ENCODE data around the gene CEP68. TPM values are rescaled to one million over a fixed set of nuclear protein-coding genes. Genes with fewer than 3 reads are reported as not detected.

CEP68 gene
- total RNA-seq, 1 experiment from 2014 or later, result 25.8 TPM

- Histone ChIP-seq H3K9me3 (ENCODE audit: low read length) (no peaks in the 10 kb centered on the region), H3K9ac (ENCODE audit: low read length) (no peak overlapping the region), H3K79me2 (ENCODE audit: low read length) (peaks cover 2% of the 10 kb centered on the region; the same call in 1 of the 2 replicates), H3K9me2 (replicated peaks; ENCODE audit: insufficient read depth, low read length) (no peaks in the 10 kb centered on the region), H3K4me1 (ENCODE audit: low read length) (peaks cover 14% of the 10 kb centered on the region), H2AFZ (ENCODE audit: low read length) (no peak overlapping the region), H3K4me3 (ENCODE audit: low read length) (no peak overlapping the region), H3K27me3 (ENCODE audit: low read length) (no peaks in the 10 kb centered on the region), H4K20me1 (ENCODE audit: insufficient read depth, low read depth, low read length) (no peaks in the 10 kb centered on the region), H3K4me2 (ENCODE audit: low read depth, low read length, poor library complexity, severe bottlenecking) (no peak overlapping the region), H3K36me3 (ENCODE audit: insufficient read depth, low read length) (peaks cover 64% of the 10 kb centered on the region), H3K27ac (ENCODE audit: low read length) (no peak overlapping the region)
- no peak for DNase-seq
Observed at GRCh38 chr2:65075176-65075575, 19.0 kb downstream of the CEP68 start.

GRCh38 chr2:65075605-65076344 lies 19.6 kb downstream of the CEP68 start:
- peaks cover 61% of the 10 kb centered on the region for H3K36me3 ChIP-seq (ENCODE audit: insufficient read depth, low read length)
- no peaks in the 10 kb centered on the region for H3K27me3 ChIP-seq (ENCODE audit: low read length)
- no peaks in the 10 kb centered on the region for H3K9me3 ChIP-seq (ENCODE audit: low read length)
- no peaks in the 10 kb centered on the region for H3K79me2 ChIP-seq (ENCODE audit: low read length)
- no peak overlapping the region for H3K4me3 ChIP-seq (ENCODE audit: low read length)
- DNase-seq, result no peak
- H4K20me1 ChIP-seq (ENCODE audit: insufficient read depth, low read depth, low read length), result no peaks in the 10 kb centered on the region
- no peak overlapping the region for H3K9ac ChIP-seq (ENCODE audit: low read length)
- H3K9me2 ChIP-seq (replicated peaks; ENCODE audit: insufficient read depth, low read length), result no peaks in the 10 kb centered on the region
- no peak overlapping the region for H3K4me2 ChIP-seq (ENCODE audit: low read depth, low read length, poor library complexity, severe bottlenecking)
- H2AFZ ChIP-seq (ENCODE audit: low read length), result no peak overlapping the region
- H3K27ac ChIP-seq (ENCODE audit: low read length), result no peak overlapping the region
- peaks cover 11% of the 10 kb centered on the region for H3K4me1 ChIP-seq (ENCODE audit: low read length)

GRCh38 chr2:65076345-65076710 lies 20.1 kb downstream of the CEP68 start:
- peaks cover 11% of the 10 kb centered on the region for H3K4me1 ChIP-seq (ENCODE audit: low read length)
- H4K20me1 ChIP-seq (ENCODE audit: insufficient read depth, low read depth, low read length), result no peaks in the 10 kb centered on the region
- no peak for DNase-seq
- no peak overlapping the region for H3K4me2 ChIP-seq (ENCODE audit: low read depth, low read length, poor library complexity, severe bottlenecking)
- no peak overlapping the region for H3K4me3 ChIP-seq (ENCODE audit: low read length)
- H3K9ac ChIP-seq (ENCODE audit: low read length), result no peak overlapping the region
- no peak overlapping the region for H3K27ac ChIP-seq (ENCODE audit: low read length)
- no peaks in the 10 kb centered on the region for H3K9me3 ChIP-seq (ENCODE audit: low read length)
- no peaks in the 10 kb centered on the region for H3K79me2 ChIP-seq (ENCODE audit: low read length)
- H3K36me3 ChIP-seq (ENCODE audit: insufficient read depth, low read length), result peaks cover 56% of the 10 kb centered on the region
- H2AFZ ChIP-seq (ENCODE audit: low read length), result no peak overlapping the region
- no peaks in the 10 kb centered on the region for H3K9me2 ChIP-seq (replicated peaks; ENCODE audit: insufficient read depth, low read length)
- no peaks in the 10 kb centered on the region for H3K27me3 ChIP-seq (ENCODE audit: low read length)

GRCh38 chr2:65077898-65078297 lies 21.7 kb downstream of the CEP68 start:
- DNase-seq, result no peak
- no peak overlapping the region for H3K4me2 ChIP-seq (ENCODE audit: low read depth, low read length, poor library complexity, severe bottlenecking)
- H3K9ac ChIP-seq (ENCODE audit: low read length), result no peak overlapping the region; the same call in 1 of the 2 replicates
- no peak overlapping the region for H2AFZ ChIP-seq (ENCODE audit: low read length)
- H3K79me2 ChIP-seq (ENCODE audit: low read length), result peaks cover 5% of the 10 kb centered on the region
- no peaks in the 10 kb centered on the region for H4K20me1 ChIP-seq (ENCODE audit: insufficient read depth, low read depth, low read length)
- peaks cover 11% of the 10 kb centered on the region for H3K4me1 ChIP-seq (ENCODE audit: low read length)
- no peaks in the 10 kb centered on the region for H3K9me2 ChIP-seq (replicated peaks; ENCODE audit: insufficient read depth, low read length)
- no peaks in the 10 kb centered on the region for H3K9me3 ChIP-seq (ENCODE audit: low read length)
- peak overlapping the region; percentile 64 for H3K27ac ChIP-seq (ENCODE audit: low read length)
- H3K36me3 ChIP-seq (ENCODE audit: insufficient read depth, low read length), result peaks cover 60% of the 10 kb centered on the region
- H3K4me3 ChIP-seq (ENCODE audit: low read length), result no peak overlapping the region
- H3K27me3 ChIP-seq (ENCODE audit: low read length), result no peaks in the 10 kb centered on the region

- Histone ChIP-seq H3K4me3 (ENCODE audit: low read length) (no peak overlapping the region), H3K27me3 (ENCODE audit: low read length) (no peaks in the 10 kb centered on the region), H3K4me1 (ENCODE audit: low read length) (peaks cover 11% of the 10 kb centered on the region), H4K20me1 (ENCODE audit: insufficient read depth, low read depth, low read length) (no peaks in the 10 kb centered on the region), H3K4me2 (ENCODE audit: low read depth, low read length, poor library complexity, severe bottlenecking) (no peak overlapping the region), H3K9me2 (replicated peaks; ENCODE audit: insufficient read depth, low read length) (no peaks in the 10 kb centered on the region), H3K9me3 (ENCODE audit: low read length) (no peaks in the 10 kb centered on the region), H2AFZ (ENCODE audit: low read length) (no peak overlapping the region), H3K9ac (ENCODE audit: low read length) (no peak overlapping the region), H3K79me2 (ENCODE audit: low read length) (peaks cover 9% of the 10 kb centered on the region), H3K36me3 (ENCODE audit: insufficient read depth, low read length) (peaks cover 63% of the 10 kb centered on the region), H3K27ac (ENCODE audit: low read length) (no peak overlapping the region)
- DNase-seq, result no peak
Observed at GRCh38 chr2:65079017-65079416, 22.8 kb downstream of the CEP68 start.

GRCh38 chr2:65081232-65081685 lies 25.0 kb downstream of the CEP68 start:
- H3K36me3 ChIP-seq (ENCODE audit: insufficient read depth, low read length), result peaks cover 68% of the 10 kb centered on the region
- H3K9ac ChIP-seq (ENCODE audit: low read length), result no peak overlapping the region
- no peaks in the 10 kb centered on the region for H3K9me2 ChIP-seq (replicated peaks; ENCODE audit: insufficient read depth, low read length)
- DNase-seq, result no peak
- no peak overlapping the region for H3K4me2 ChIP-seq (ENCODE audit: low read depth, low read length, poor library complexity, severe bottlenecking)
- H3K79me2 ChIP-seq (ENCODE audit: low read length), result peaks cover 19% of the 10 kb centered on the region
- H2AFZ ChIP-seq (ENCODE audit: low read length), result no peak overlapping the region
- H3K9me3 ChIP-seq (ENCODE audit: low read length), result no peaks in the 10 kb centered on the region
- no peaks in the 10 kb centered on the region for H3K27me3 ChIP-seq (ENCODE audit: low read length)
- H3K27ac ChIP-seq (ENCODE audit: low read length), result no peak overlapping the region
- H3K4me1 ChIP-seq (ENCODE audit: low read length), result peaks cover 11% of the 10 kb centered on the region
- no peak overlapping the region for H3K4me3 ChIP-seq (ENCODE audit: low read length)
- peaks cover 4% of the 10 kb centered on the region; the same call in 1 of the 2 replicates for H4K20me1 ChIP-seq (ENCODE audit: insufficient read depth, low read depth, low read length)

GRCh38 chr2:65085148-65085547 lies 28.9 kb downstream of the CEP68 start:
- peaks cover 62% of the 10 kb centered on the region for H3K36me3 ChIP-seq (ENCODE audit: insufficient read depth, low read length)
- no peak overlapping the region for H3K9ac ChIP-seq (ENCODE audit: low read length)
- no peak for DNase-seq
- peaks cover 4% of the 10 kb centered on the region; the same call in 1 of the 2 replicates for H4K20me1 ChIP-seq (ENCODE audit: insufficient read depth, low read depth, low read length)
- H3K4me3 ChIP-seq (ENCODE audit: low read length), result no peak overlapping the region
- no peaks in the 10 kb centered on the region for H3K27me3 ChIP-seq (ENCODE audit: low read length)
- peaks cover 10% of the 10 kb centered on the region for H3K4me1 ChIP-seq (ENCODE audit: low read length)
- no peaks in the 10 kb centered on the region for H3K9me2 ChIP-seq (replicated peaks; ENCODE audit: insufficient read depth, low read length)
- H3K27ac ChIP-seq (ENCODE audit: low read length), result no peak overlapping the region
- peaks cover 47% of the 10 kb centered on the region for H3K79me2 ChIP-seq (ENCODE audit: low read length)
- H3K9me3 ChIP-seq (ENCODE audit: low read length), result no peaks in the 10 kb centered on the region
- H2AFZ ChIP-seq (ENCODE audit: low read length), result no peak overlapping the region
- H3K4me2 ChIP-seq (ENCODE audit: low read depth, low read length, poor library complexity, severe bottlenecking), result no peak overlapping the region

- Histone ChIP-seq H3K4me2 (ENCODE audit: low read depth, low read length, poor library complexity, severe bottlenecking) (no peak overlapping the region), H3K4me1 (ENCODE audit: low read length) (peaks cover 6% of the 10 kb centered on the region; the same call in 1 of the 2 replicates), H2AFZ (ENCODE audit: low read length) (no peak overlapping the region), H3K9me2 (replicated peaks; ENCODE audit: insufficient read depth, low read length) (no peaks in the 10 kb centered on the region), H3K9ac (ENCODE audit: low read length) (no peak overlapping the region), H3K27me3 (ENCODE audit: low read length) (no peaks in the 10 kb centered on the region), H3K79me2 (ENCODE audit: low read length) (peaks cover 86% of the 10 kb centered on the region), H3K4me3 (ENCODE audit: low read length) (no peak overlapping the region), H4K20me1 (ENCODE audit: insufficient read depth, low read depth, low read length) (no peaks in the 10 kb centered on the region), H3K27ac (ENCODE audit: low read length) (no peak overlapping the region), H3K9me3 (ENCODE audit: low read length) (no peaks in the 10 kb centered on the region), H3K36me3 (ENCODE audit: insufficient read depth, low read length) (peaks cover 52% of the 10 kb centered on the region)
- DNase-seq, result no peak
Observed at GRCh38 chr2:65092791-65093190, 36.6 kb downstream of the CEP68 start.
